Uterus (tissue), 4 donors: ENCODE results near the gene NTRK3. TPM values are rescaled to one million over a fixed set of nuclear protein-coding genes. Genes with fewer than 3 reads are reported as not detected.

Experiments used
- DNase-seq, 2 donors: peaks; one replicate each; pipeline ENCODE4 v3.0.0-alpha.2; 2019 to 2020
- H3K27ac ChIP-seq, 2 donors: fragments of 200-600 bp; sonication (generic); 1 replicate in 1 of 2; 2 replicates in 1 of 2; pipeline ENCODE4 v1.5.1; 2016 to 2018
- H3K27me3 ChIP-seq, 2 donors: fragments of 200-600 bp; sonication (generic); one replicate each; pipeline ENCODE4 v1.5.1; 2018 to 2019; ENCODE audit warnings: control low read depth in 1 of 2
- H3K36me3 ChIP-seq, 2 donors: fragments of 200-600 bp; sonication (generic); one replicate each; pipeline ENCODE4 v1.5.1; 2019; ENCODE audit warnings: control low read depth in 1 of 2
- H3K4me1 ChIP-seq, 2 donors: fragments of 200-600 bp; sonication (generic); one replicate each; pipeline ENCODE4 v1.5.1; 2018 to 2019; ENCODE audit warnings: control low read depth in 1 of 2
- H3K4me3 ChIP-seq, 2 donors: fragments of 200-600 bp; sonication (generic); 1 replicate in 1 of 2; 2 replicates in 1 of 2; pipeline ENCODE4 v1.5.1; 2018 to 2019; ENCODE audit warnings: mild to moderate bottlenecking in 1 of 2
- H3K9me3 ChIP-seq, 2 donors: fragments of 200-600 bp; sonication (generic); one replicate each; pipeline ENCODE4 v1.5.1; 2019; ENCODE audit warnings: control low read depth in 1 of 2
- CTCF ChIP-seq, 4 experiments: fragments of 200-600 bp in 2 of 4; fragments of 450-650 bp in 2 of 4; sonication (generic) in 2 of 4; IDR thresholded peaks; one replicate each; pipeline ENCODE4 v1.5.1; 2016 to 2019; ENCODE audit warnings: antibody characterized with exemption in 4 of 4, mild to moderate bottlenecking in 2 of 4, moderate library complexity in 1 of 4
- POLR2A ChIP-seq, 2 donors: fragments of 450-650 bp; IDR thresholded peaks; one replicate each; pipeline ENCODE4 v1.6.1; 2016; ENCODE audit warnings: antibody characterized with exemption in 2 of 2, mild to moderate bottlenecking in 1 of 2, moderate library complexity in 1 of 2
- intact Hi-C: fragments of 100-400 bp; cut with DNase I; formaldehyde crosslinking; loops from one replicate; pipeline ENCODE4 v1.15.1; 2023; ENCODE audit warnings: low total_unique reads
- total RNA-seq, 4 donors: library from RNA; depleted of rRNA in 3 of 4; stranded (reverse); fragments of >200 nt in 3 of 4; gene quantifications; one replicate each; pipeline versions ENCODE4 v1.1.0 to v1.2.4, GENCODE V29; 2014 to 2023
- donor health status: DM: yes; HTN: yes; CAD: no.

Gene NTRK3
- total RNA-seq, 4 donors from 2014 or later: 6.9 to 47.0 (median 32.5) TPM

GRCh38 chr15:87858651-87859050 is 397.9 kb downstream of the NTRK3 start:
- Histone ChIP-seq H3K4me3 (no peak overlapping the region), H3K27ac (no peak overlapping the region), H3K36me3 (no peaks in the 10 kb centered on the region), H3K27me3 (no peaks in the 10 kb centered on the region), H3K4me1 (no peaks in the 10 kb centered on the region), H3K9me3 (no peaks in the 10 kb centered on the region)
- intact Hi-C loops: no loop called here
- no peak for TF ChIP-seq CTCF (IDR thresholded peaks at IDR 0.05)
- TF ChIP-seq POLR2A (IDR thresholded peaks at IDR 0.05): no peak
- no peak for DNase-seq

- DNase-seq: no peak
- intact Hi-C loops: no loop called here
These were observed 405.0 kb downstream of the NTRK3 start for GRCh38 chr15:87851497-87851896.

GRCh38 chr15:87850916-87851315 is 405.6 kb downstream of the NTRK3 start:
- DNase-seq: no peak
- TF ChIP-seq POLR2A (IDR thresholded peaks at IDR 0.05) (no peak), CTCF (IDR thresholded peaks at IDR 0.05) (no peak)

More at GRCh38 chr15:87851497-87851896, 405.0 kb downstream of the NTRK3 start:
- H3K27me3 ChIP-seq: no peaks in the 10 kb centered on the region
- no peaks in the 10 kb centered on the region for H3K4me1 ChIP-seq
- H3K9me3 ChIP-seq: no peaks in the 10 kb centered on the region
- no peak overlapping the region for H3K27ac ChIP-seq
- TF ChIP-seq POLR2A (IDR thresholded peaks at IDR 0.05) (no peak), CTCF (IDR thresholded peaks at IDR 0.05) (no peak)
- no peaks in the 10 kb centered on the region for H3K36me3 ChIP-seq
- no peak overlapping the region for H3K4me3 ChIP-seq

GRCh38 chr15:87849181-87849580 is 407.4 kb downstream of the NTRK3 start:
- TF ChIP-seq POLR2A (IDR thresholded peaks at IDR 0.05) (no peak), CTCF (IDR thresholded peaks at IDR 0.05) (no peak)
- Histone ChIP-seq H3K9me3 (no peaks in the 10 kb centered on the region), H3K4me3 (no peak overlapping the region), H3K4me1 (no peaks in the 10 kb centered on the region), H3K27me3 (no peaks in the 10 kb centered on the region), H3K36me3 (no peaks in the 10 kb centered on the region), H3K27ac (no peak overlapping the region)
- DNase-seq: no peak
- intact Hi-C loops: no loop called here

More at GRCh38 chr15:87850916-87851315, 405.6 kb downstream of the NTRK3 start:
- Histone ChIP-seq H3K27me3 (no peaks in the 10 kb centered on the region), H3K9me3 (no peaks in the 10 kb centered on the region), H3K4me1 (no peaks in the 10 kb centered on the region), H3K27ac (no peak overlapping the region), H3K36me3 (no peaks in the 10 kb centered on the region), H3K4me3 (no peak overlapping the region)
- intact Hi-C loops: no loop called here

- no peaks in the 10 kb centered on the region for H3K27me3 ChIP-seq
- no peaks in the 10 kb centered on the region for H3K36me3 ChIP-seq
- intact Hi-C loops: no loop called here
- H3K4me3 ChIP-seq: no peak overlapping the region
- no peaks in the 10 kb centered on the region for H3K9me3 ChIP-seq
- no peak for TF ChIP-seq POLR2A (IDR thresholded peaks at IDR 0.05)
- TF ChIP-seq CTCF (IDR thresholded peaks at IDR 0.05): no peak
- H3K27ac ChIP-seq: no peak overlapping the region
- H3K4me1 ChIP-seq: no peaks in the 10 kb centered on the region
- no peak for DNase-seq
These were observed 408.5 kb downstream of the NTRK3 start for GRCh38 chr15:87848012-87848411.
